Testis (tissue), 3 donors: ENCODE measurements around the gene CHST2. TPM values are rescaled to one million over a fixed set of nuclear protein-coding genes. Genes with fewer than 3 reads are reported as not detected.

ENCODE experiments used
- DNase-seq: peaks from one replicate; pipeline ENCODE4 v3.0.0-alpha.2; 2019
- H3K27ac ChIP-seq, 2 donors: fragments of 200-600 bp; sonication (generic); one replicate each; pipeline ENCODE4 v1.5.1; 2019
- H3K27me3 ChIP-seq: fragments of 200-600 bp; sonication (generic); one replicate; pipeline ENCODE4 v1.5.1; 2019
- H3K36me3 ChIP-seq: fragments of 200-600 bp; sonication (generic); one replicate; pipeline ENCODE4 v1.5.1; 2017; ENCODE audit warnings: low read depth; ENCODE audit errors: missing control alignments
- H3K4me1 ChIP-seq: fragments of 200-600 bp; sonication (generic); one replicate; pipeline ENCODE4 v1.5.1; 2019
- H3K4me3 ChIP-seq, 2 donors: fragments of 200-600 bp; sonication (generic); one replicate each; pipeline ENCODE4 v1.5.1; 2017 to 2019
- H3K9me3 ChIP-seq: fragments of 200-600 bp; sonication (generic); one replicate; pipeline ENCODE4 v1.5.1; 2017
- CTCF ChIP-seq, 3 experiments: fragments of 450-650 bp in 2 of 3; fragments of 200-600 bp in 1 of 3; sonication (generic) in 1 of 3; IDR thresholded peaks; one replicate each; pipeline ENCODE4 v1.5.1; 2016 to 2019; ENCODE audit warnings: antibody characterized with exemption in 3 of 3, mild to moderate bottlenecking in 2 of 3, moderate library complexity in 1 of 3
- POLR2A ChIP-seq: fragments of 450-650 bp; IDR thresholded peaks from one replicate; pipeline ENCODE4 v1.6.1; 2017; ENCODE audit warnings: antibody characterized with exemption, mild to moderate bottlenecking, moderate library complexity
- WGBS, 2 donors: methylation state at CpG; one replicate each; pipeline ENCODE4 v1.1.5; 2018; 5-methylcytosine and 5-hydroxymethylcytosine counted together
- intact Hi-C: fragments of 100-400 bp; cut with DNase I; formaldehyde crosslinking; loops from one replicate; pipeline ENCODE4 v1.15.1; 2023; ENCODE audit warnings: low total_unique reads
- polyA plus RNA-seq: library from polyadenylated mRNA; stranded (reverse); fragments of 350-450 nt; fragmentation: Illumina TruSeq; extraction: RNeasy Lipid Tissue Mini Kit (QIAGEN cat#74804); gene quantifications from one replicate; pipeline ENCODE4 v1.2.3, GENCODE V29; 2014; ENCODE audit warnings: low read depth, low replicate concordance; ENCODE audit not compliant: insufficient read depth
- total RNA-seq, 2 donors: library from RNA; depleted of rRNA; stranded (reverse); fragments of >200 nt; gene quantifications; one replicate each; pipeline ENCODE4 v1.2.3, GENCODE V29; 2016

Gene CHST2
- total and polyA plus RNA-seq, 3 donors from 2014 or later: 3.7 to 7.5 (median 6.8) TPM

- Histone ChIP-seq H3K4me3 (no peak overlapping the region), H3K4me1 (no peaks in the 10 kb centered on the region), H3K27ac (no peak overlapping the region), H3K27me3 (no peaks in the 10 kb centered on the region), H3K9me3 (no peaks in the 10 kb centered on the region), H3K36me3 (no peaks in the 10 kb centered on the region)
- DNase-seq: no peak
- no peak for TF ChIP-seq POLR2A
- no peak for TF ChIP-seq CTCF (IDR thresholded peaks at IDR 0.05)
- intact Hi-C loops: no loop called here
- WGBS, 2 donors: 37 to 71% methylated on average over 7 of the region's 7 CpGs
Measured at GRCh38 chr3:143139762-143140161, 20.2 kb downstream of the CHST2 start.

- Histone ChIP-seq H3K27ac (no peak overlapping the region), H3K9me3 (no peaks in the 10 kb centered on the region), H3K36me3 (no peaks in the 10 kb centered on the region), H3K27me3 (no peaks in the 10 kb centered on the region), H3K4me3 (no peak overlapping the region), H3K4me1 (no peaks in the 10 kb centered on the region)
- WGBS, 2 donors: 70 to 81% methylated on average over 6 of the region's 6 CpGs
- no peak for DNase-seq
- intact Hi-C loops: no loop called here
- TF ChIP-seq POLR2A (no peak), CTCF (IDR thresholded peaks at IDR 0.05) (no peak)
Measured at GRCh38 chr3:143140550-143140949, 21.0 kb downstream of the CHST2 start.

- no peaks in the 10 kb centered on the region for H3K27me3 ChIP-seq
- H3K27ac ChIP-seq: no peak overlapping the region
- no peaks in the 10 kb centered on the region for H3K4me1 ChIP-seq
- intact Hi-C loops: no loop called here
- H3K4me3 ChIP-seq: no peak overlapping the region
- TF ChIP-seq CTCF (IDR thresholded peaks at IDR 0.05): no peak
- no peak for TF ChIP-seq POLR2A
- no peaks in the 10 kb centered on the region for H3K36me3 ChIP-seq
- 70 to 79% methylated on average over 17 of the region's 17 CpGs for WGBS, 2 donors
- no peaks in the 10 kb centered on the region for H3K9me3 ChIP-seq
- no peak for DNase-seq
Measured at GRCh38 chr3:143142354-143142753, 22.8 kb downstream of the CHST2 start.

GRCh38 chr3:143145906-143146305 lies 26.3 kb downstream of the CHST2 start:
- no peak overlapping the region for H3K27ac ChIP-seq
- H3K27me3 ChIP-seq: no peaks in the 10 kb centered on the region
- H3K9me3 ChIP-seq: no peaks in the 10 kb centered on the region
- intact Hi-C loops: no loop called here
- H3K4me3 ChIP-seq: no peak overlapping the region
- H3K36me3 ChIP-seq: no peaks in the 10 kb centered on the region
- no peaks in the 10 kb centered on the region for H3K4me1 ChIP-seq
- WGBS, 2 donors: 85% methylated on average over 4 of the region's 4 CpGs
- no peak for DNase-seq
- TF ChIP-seq POLR2A (no peak), CTCF (IDR thresholded peaks at IDR 0.05) (no peak)

GRCh38 chr3:143146486-143147274 lies 27.1 kb downstream of the CHST2 start:
- no peak for DNase-seq
- Histone ChIP-seq H3K27me3 (no peaks in the 10 kb centered on the region), H3K4me3 (no peak overlapping the region), H3K4me1 (no peaks in the 10 kb centered on the region), H3K27ac (no peak overlapping the region), H3K36me3 (no peaks in the 10 kb centered on the region), H3K9me3 (no peaks in the 10 kb centered on the region)
- TF ChIP-seq CTCF (IDR thresholded peaks at IDR 0.05): no peak
- no peak for TF ChIP-seq POLR2A
- intact Hi-C loops: no loop called here
- WGBS, 2 donors: 68 to 70% methylated on average over 10 to 12 of the region's 12 CpGs
